ENCODE results near the gene MEIOSIN.

GRCh38 chr19:45777395-45777961, 44.2 kb downstream of the MEIOSIN start:
- TF ChIP-seq CTCF (conservative IDR thresholded peaks at IDR 0.05; ENCODE audit: low read length) (no peak), EZH2phosphoT487 (IDR thresholded peaks at IDR 0.05; ENCODE audit: borderline replicate concordance, low read depth, low read length) (no peak)

Data from OCI-LY7 (cell line).